HG03108 (cell line): ENCODE measurements around the gene UNC5C.

Source experiments
- ATAC-seq: cut with Tn5 transposase; IDR thresholded peaks from one replicate; pipeline ENCODE4 v1.9.1; 2021; ENCODE audit warnings: moderate library complexity; ENCODE audit not compliant: unreplicated experiment

Gene UNC5C

GRCh38 chr4:95548738-95549245 lies at the start of gene UNC5C:
TSS of gene UNC5C (minus strand) at chr4:95548973.
- ATAC-seq, result no peak

- no peak for ATAC-seq
These were observed 47.9 kb upstream of the UNC5C start for GRCh38 chr4:95596676-95597075.

- ATAC-seq, result no peak
These were observed 45.9 kb upstream of the UNC5C start for GRCh38 chr4:95594629-95595028.

- ATAC-seq, result no peak
These were observed 45.2 kb upstream of the UNC5C start for GRCh38 chr4:95594013-95594412.

GRCh38 chr4:95591278-95591677 lies 42.5 kb upstream of the UNC5C start:
- ATAC-seq, result no peak

- ATAC-seq, result no peak
These were observed 41.8 kb upstream of the UNC5C start for GRCh38 chr4:95590615-95591014.

DNA sequence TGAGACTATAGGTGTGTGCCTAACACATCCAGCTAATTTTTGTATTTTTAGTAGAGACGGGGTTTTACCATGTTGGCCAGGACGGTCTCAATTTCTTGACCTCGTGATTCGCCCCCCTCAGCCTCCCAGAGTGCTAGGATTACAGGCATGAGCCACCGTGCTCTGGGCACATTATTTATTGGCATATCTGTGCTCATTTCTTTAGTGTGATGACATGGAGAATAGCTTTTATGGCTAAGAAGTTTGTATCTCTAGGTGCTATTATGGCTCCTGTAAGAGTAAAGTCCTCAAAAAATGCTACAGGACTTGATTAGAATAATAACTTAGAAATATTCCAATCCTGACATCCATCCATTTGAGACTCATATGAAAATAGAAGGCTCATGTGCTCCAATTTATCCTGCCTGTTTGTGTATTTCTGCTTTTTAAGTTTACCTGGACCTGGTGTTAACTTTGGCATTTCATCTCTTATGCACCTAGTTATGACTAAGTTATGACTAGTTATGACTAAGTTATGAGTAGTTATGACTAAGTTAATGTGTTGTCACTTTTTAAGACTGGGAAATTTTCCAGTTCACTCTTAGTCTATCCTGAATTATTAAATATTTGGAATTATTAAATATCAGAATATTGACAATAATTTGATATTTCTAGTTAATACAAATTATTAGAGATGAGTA lies 36.4 kb upstream of the UNC5C start:
- ATAC-seq, result no peak

GRCh38 chr4:95580226-95580625 lies 31.5 kb upstream of the UNC5C start:
- ATAC-seq, result no peak

- ATAC-seq, result no peak
These were observed 23.7 kb upstream of the UNC5C start for GRCh38 chr4:95572304-95572991.

GRCh38 chr4:95571577-95571976 lies 22.8 kb upstream of the UNC5C start:
- no peak for ATAC-seq

DNA sequence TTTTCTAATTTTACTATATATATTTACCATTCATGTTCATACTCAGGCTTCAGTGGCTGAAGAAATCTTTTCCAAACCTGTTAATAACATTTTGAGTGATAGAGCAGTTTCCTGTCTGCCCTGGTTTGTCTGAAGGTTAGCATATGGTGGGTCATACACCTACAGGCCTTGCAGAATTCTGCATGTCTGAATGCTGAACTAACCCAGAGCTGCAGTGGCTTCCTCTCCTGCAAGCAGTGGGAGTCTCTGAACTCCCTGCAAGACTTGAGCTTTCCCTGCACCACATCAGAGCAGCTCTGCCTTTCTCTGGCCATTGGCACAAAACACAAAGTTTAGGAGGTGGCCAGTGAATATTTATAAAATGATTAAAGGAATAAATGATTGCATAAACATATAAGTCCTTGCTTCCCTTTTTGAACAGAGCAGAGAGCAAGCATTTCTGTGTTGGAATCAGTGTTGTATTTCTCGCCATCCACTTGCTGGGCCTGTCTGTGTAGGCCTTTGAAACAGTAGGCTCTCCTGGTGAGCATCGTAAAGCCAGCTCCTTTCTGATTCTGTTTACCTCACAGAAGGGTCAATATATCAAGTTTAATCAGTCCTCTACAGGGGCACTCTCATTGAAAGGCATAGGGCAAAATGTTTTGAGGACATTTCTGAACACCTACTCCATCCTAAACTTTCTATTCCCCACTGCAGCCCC lies 15.0 kb upstream of the UNC5C start:
- ATAC-seq, result no peak

DNA sequence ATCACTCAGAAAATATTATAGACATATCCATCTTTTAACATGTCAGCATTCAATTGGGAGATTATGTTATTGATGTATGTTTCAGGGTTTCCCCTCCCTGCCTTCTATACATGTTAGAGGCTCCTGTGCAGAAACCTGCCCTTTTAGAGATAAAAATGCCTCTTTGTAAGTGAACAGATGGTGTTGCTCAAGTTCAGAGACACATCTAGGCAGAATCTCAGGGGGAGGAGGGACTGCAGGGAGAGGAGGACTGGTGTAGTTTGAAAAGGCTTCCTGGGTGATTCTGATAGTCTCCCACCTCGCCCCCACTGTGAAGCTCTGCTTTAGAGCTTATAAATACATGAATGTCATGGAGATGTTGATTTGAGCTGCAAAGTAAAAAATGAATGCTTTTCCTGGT lies 12.0 kb upstream of the UNC5C start:
- ATAC-seq, result no peak

DNA sequence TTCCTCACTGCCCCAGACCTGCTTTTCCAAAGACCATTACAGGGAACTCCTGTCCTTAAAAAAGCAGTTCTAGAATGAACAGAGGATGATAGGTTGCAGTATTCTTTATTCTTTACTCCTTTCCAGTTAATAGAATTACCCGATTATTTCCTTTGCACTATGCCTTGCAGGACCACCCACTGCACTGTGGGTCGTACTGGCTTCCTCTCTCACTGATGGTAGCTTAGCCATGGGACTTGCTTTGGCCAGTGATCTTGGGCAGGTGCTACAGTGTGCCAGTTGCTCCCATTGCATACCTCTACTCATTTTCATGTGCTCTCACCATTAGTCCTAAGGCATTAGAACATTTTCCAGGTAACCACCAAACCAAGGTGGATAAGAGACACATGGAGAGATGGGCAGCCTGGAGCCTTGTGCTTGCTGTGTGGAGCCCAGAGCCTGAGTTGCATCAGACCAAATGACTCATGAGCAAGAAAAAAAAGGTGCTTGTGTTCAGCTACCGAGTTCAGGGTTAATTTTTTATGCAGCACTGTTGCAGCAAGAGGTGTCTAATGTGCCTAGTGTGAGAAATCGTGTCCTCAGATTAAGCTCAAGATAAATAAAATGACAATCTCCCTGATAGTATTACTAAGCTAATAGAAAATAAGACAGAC lies 7.6 kb upstream of the UNC5C start:
- ATAC-seq, result no peak

GRCh38 chr4:95552942-95553550 lies 4.3 kb upstream of the UNC5C start:
- no peak for ATAC-seq

DNA sequence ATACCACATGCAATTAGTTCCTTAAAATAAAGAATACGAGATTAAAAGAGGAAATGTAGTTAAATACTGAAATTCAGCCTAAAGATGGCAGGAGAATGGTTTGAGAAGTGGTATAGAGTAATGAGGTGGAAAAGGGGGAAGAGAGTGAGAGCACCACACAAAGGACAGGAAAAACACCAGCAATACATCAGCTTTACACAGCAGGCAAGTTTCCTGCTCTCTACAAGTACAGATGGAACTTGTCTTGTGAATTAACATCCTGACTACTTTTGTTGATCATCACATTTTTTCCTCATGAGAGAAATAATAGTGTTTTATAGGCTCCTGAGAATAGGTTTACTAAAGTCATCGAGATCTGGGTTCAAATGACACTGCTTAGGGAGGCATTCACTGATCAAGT lies 2.9 kb upstream of the UNC5C start:
- no peak for ATAC-seq

- no peak for ATAC-seq
These were observed 1.6 kb upstream of the UNC5C start for GRCh38 chr4:95550115-95550987.

DNA sequence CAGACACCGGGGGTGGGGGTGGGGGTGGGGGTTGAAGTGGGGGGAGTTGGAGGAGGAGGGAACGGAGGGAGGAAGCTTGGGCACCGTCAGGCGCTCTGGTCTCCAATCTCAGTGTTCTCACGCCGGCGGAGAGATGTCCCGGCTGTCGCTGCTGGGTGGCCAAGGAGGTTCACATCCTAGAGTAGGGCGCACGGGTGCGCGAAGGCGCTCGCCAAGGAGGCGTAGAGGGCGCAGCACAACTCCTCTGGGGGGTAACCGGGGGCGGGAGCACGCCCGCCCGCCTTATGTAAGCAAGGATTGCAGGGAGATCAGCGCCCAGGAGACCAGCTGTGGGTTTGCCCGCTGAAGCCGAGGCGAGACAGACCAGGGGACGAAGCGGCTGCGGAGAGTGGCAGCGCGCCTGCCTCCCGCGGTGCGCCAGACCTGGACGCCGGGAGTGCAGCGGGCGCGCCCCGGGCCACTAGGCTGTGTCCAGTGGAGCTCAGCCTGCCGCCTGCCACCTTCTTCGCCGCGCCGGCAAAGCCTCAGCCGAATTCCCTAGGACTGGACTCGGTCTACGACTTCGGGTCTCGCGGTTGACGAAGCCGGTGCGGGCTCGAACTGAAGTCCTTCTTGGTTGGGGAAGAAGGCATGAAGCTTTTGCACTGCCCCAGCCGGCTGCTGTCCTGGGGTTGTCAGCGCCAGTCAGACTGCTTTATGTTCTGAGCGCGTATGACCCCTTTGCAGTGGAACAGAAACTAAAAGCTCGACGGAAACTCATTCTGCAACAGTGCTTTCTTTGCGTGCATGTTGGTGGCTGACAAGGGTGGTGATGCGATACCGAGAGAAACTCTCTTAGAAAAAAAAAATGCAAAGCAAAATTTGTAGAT lies 707 bp upstream of the UNC5C start:
- peak; percentile 90 for ATAC-seq

DNA sequence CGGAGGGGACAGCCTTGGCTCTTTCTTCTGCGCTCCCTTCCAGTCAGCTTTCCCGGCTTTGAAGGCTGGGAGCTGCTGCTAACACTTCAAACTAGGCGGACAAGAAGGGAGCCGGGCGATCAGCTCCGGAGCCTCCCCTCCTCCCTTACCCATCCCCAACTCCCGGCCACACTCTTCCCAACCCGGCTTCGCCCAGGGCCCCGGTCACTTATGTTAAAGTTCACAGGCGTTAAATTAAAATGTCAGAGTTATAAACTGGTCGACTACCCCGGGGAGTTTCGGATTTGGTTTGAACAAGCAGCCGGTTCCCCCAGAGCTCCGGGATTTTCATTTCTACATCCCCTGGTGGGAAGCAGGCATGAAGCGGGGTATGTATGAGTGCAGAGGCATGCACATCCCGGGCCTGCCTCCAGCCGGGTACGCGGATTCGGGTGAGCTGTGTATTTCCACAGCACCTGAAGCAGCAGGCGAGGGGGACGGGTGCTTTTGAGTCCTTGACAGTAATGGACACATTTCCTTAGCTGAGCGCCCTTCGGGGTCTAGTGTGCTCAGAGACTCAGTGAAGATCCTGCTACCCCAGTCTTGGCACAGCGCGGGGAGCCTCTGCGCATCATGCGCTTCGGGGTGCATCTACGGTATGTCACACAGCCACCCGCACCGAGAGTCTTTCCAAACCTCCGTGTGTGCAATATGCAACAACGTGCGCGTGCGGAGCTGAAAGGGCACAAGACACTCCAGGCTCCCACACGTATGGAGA lies 880 bp downstream of the UNC5C start:
- no peak for ATAC-seq
